ENCODE results near the gene SAP130.

GRCh38 chr2:127951026-127951425 lies 76.8 kb downstream of the SAP130 start:
- no peak for TF ChIP-seq CTCF (IDR thresholded peaks at IDR 0.05)
- TF ChIP-seq POLR2A (IDR thresholded peaks at IDR 0.05), result no peak
- no peak for TF ChIP-seq POLR2AphosphoS5 (IDR thresholded peaks at IDR 0.05; ENCODE audit: insufficient read depth in 1 of 2, low read depth in 1 of 2)
